Posterior vena cava (tissue), 2 donors: ENCODE results near the gene PCYOX1L. TPM values are rescaled to one million over a fixed set of nuclear protein-coding genes. Genes with fewer than 3 reads are reported as not detected.

Source experiments
- DNase-seq: peaks from one replicate; pipeline ENCODE4 v3.0.0-alpha.2; 2020; ENCODE audit warnings: low spot score
- intact Hi-C, 2 donors: fragments of 100-400 bp; cut with DNase I; formaldehyde crosslinking; loops; one replicate each; pipeline versions ENCODE4 v1.14.1 to v1.14.2; 2022 to 2023
- long read RNA-seq, 2 donors: library from polyadenylated mRNA; unstranded; transcript quantifications; one replicate each; pipeline ENCODE4 v2.0.0, GENCODE V29; 2020 to 2021
- total RNA-seq, 2 donors: library from RNA; stranded (reverse); fragmentation: NEBNext Ultra II Directional; extraction: Animal tissue kit (Norgen Biotek cat#: 25700); gene quantifications; one replicate each; pipeline ENCODE4 v1.2.1, GENCODE V29; 2021
- donor health status: DM: yes; HTN: yes; CAD: no.
- donor health status: DM: yes; HTN: yes; CAD: no.

Gene PCYOX1L, protein sequence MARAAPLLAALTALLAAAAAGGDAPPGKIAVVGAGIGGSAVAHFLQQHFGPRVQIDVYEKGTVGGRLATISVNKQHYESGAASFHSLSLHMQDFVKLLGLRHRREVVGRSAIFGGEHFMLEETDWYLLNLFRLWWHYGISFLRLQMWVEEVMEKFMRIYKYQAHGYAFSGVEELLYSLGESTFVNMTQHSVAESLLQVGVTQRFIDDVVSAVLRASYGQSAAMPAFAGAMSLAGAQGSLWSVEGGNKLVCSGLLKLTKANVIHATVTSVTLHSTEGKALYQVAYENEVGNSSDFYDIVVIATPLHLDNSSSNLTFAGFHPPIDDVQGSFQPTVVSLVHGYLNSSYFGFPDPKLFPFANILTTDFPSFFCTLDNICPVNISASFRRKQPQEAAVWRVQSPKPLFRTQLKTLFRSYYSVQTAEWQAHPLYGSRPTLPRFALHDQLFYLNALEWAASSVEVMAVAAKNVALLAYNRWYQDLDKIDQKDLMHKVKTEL
- total RNA-seq = 1 to 10 TPM; 3.1 to 5.6 TPM
- long read RNA-seq, donor 1, full-length matches to known transcripts = 4 of 6 reads
- long read RNA-seq, donor 1, partial matches to known transcripts = 1 of 6 reads
- long read RNA-seq, donor 1, other reads (novel, unspliced or antisense) = 1 of 6 reads
- long read RNA-seq, donor 2, transcript PCYOX1L-201 (6 exons, 2,546 nt) = major isoform, 11 of 12 reads
- long read RNA-seq, donor 2, partial matches to known transcripts = 1 of 12 reads
- long read RNA-seq, donor 2, other reads (novel, unspliced or antisense) = 0 of 12 reads

DNA sequence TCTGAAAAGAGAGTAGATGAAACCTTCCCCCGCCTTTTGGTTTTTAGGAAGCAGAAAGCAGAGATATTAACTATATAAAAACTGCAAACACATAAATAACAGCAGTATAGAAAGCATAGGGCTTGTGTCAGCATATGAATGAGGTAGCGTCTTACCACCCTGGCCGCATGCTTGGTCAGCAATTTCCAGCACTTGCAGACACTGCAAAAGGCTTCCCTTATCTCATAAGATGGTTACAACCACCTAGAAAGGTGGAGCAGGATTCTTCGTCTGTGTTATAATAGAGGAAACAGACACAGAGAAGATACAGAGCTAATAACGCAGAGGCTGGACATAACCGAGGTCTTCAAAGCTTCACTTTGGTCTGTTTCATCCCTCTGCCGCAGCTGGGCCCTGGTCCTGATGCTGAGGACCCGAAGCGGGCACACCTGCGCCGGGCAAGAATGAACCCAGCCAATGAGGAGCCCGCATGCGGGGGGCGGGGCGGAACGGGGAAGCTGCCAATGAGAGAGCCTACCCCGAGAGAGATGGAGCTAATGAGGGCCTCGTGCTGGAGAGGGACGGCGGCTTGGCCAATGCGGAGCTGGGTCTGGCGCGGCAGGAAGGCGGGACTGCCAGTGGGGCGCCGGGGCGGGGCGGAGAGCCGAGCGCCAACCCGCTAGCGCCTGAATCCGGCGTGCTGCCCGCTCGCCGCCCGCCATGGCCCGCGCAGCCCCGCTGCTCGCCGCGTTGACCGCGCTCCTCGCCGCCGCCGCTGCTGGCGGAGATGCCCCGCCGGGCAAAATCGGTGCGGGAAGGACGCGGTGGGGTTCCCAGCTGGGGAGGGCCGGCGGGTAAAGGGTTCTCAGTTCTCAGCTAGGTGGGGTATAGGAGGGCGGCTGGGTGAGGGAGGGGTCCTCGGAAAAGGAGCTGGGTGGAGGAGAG, at the start of gene PCYOX1L:
PCYOX1L (plus strand) TSS at position 677 of the 924 bp plus-strand sequence; CDS start at position 700, 23 bp downstream.
- intact Hi-C loops = no loop called here
- peak; percentile 98 for DNase-seq

DNA sequence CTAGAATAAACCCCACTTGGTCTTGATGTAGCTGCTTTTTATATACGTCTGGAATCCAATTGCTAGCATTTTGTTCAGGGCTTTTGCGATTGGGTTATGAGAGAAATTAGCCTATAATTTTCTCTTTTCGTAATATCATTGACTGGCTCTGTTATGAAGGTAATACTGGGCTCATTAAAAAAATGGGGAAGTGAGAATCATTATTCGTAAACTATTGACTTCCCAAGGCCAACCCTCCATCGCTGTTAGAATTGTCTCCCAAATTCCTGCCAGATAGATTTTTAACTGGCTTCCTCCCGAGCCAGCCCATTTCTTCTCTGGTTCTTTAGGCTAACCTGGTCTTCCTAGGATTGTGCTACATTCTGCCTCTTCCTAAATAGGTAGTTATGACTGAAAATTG, 48.5 kb upstream of the PCYOX1L start:
- DNase-seq = no peak
- intact Hi-C loops = no loop called here

DNA sequence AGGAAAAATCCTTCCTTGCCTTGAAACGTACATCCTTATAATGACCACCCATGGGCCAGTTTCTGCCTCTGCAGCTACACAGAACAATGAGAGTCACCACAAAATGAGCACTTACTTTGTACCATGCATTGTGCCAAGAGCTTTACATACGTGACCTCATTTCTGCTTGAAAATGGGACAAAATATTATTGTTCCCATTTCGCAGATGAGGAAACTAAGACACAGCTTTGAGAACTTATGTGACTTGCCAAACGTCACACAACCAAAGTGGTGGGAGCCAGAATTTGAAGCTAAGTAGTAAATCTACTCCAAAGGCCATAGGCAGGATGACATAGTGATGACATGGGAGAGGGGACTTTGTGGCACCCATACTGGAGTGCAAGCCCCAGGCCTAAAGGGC, 47.4 kb upstream of the PCYOX1L start:
- intact Hi-C loops = no loop called here

DNA sequence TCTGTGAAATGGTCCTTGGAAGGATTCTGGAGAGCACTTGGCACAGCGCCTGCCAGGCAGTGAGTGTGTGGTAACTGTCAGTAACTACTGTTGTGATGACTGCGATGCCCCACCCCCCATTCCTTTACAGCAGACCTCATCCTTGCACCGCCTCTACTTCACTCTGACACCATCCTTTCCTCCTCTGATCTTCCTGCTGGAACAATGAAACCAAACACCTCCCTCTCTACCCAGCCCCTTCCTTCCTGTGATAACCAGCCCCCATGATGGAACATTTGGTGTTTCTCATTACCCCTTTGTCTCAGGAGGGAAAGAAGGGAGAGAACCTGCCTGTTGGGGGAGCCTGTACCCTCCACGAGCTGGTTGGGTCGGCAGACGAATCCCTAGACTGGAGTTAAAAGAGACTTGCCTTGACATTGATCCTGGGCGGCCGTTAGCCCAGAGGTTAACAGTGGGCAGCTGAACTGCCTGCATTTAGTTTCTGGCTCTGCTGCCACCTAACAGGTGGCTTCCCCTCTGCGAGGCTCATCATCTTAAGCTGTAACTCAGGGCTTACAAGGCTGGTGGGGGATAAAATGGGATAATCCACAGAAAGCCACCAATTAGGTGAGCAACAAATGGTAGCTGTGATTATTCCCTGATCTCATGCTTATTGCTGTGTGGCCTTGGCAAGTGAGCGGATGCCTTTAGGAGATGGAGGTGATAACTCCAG, 46.7 kb upstream of the PCYOX1L start:
- intact Hi-C loops = no loop called here

More for the DNA sequence above, 47.4 kb upstream of the PCYOX1L start:
- no peak for DNase-seq

DNA sequence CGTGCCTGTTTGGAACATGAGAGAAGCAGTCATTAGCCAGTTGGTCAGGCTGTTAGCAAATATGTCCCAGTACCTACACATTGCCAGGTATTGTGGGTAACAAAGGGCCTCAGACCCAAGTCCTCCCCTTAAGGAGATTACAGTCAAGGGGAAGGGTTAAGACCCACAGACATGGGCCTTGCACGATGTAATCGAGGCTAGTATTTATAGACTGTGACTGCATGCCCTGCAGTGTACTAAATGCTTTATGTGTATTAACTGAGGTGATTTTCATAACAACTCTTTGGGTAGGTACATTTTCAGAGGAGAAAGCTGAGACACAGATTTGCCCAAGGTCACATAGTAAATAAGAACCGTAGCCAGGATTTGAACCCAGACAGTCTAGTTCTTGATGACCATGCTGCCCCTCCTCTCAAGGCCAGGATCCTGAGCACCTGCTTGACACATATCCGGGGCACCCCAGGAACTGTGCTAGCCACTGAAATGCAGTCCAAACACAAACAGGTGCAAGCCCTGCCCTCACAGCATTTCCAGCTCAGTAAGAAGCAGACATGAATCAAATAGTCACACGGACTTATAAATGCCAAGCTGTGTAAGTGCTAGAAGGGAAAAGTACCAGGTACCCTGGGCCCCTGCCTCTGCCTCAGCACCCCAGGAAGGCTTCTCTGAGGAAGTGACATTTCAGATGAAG, 44.5 kb upstream of the PCYOX1L start:
- intact Hi-C loops = no loop called here
- DNase-seq = no peak

More for the DNA sequence above, 46.7 kb upstream of the PCYOX1L start:
- DNase-seq = no peak

DNA sequence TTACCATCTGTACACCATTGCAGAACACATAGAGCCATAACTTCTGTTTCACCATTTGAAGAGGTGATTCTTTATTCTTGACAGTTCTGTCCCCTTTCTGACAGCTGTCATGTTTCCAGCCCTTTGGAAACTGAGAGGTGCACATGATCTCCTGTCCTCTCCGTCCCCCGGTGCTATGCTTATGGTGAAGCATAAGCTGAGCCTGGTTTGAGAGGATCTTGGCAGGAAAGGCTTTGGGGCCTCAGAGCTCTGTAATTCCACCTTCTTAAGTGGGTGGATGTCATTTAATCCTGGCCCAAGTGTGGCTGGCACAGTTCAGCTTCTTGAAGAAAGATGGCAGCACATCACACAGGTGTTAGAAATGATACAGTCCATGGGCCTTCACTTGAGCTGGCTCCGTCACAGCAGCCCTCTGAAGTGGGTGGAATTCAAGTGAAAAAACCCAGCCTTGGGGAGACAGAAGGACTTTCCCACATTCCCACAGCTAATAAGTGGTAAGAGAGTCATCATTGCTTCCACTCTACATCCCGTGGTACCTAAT, 43.2 kb upstream of the PCYOX1L start:
- no peak for DNase-seq
- intact Hi-C loops = no loop called here

DNA sequence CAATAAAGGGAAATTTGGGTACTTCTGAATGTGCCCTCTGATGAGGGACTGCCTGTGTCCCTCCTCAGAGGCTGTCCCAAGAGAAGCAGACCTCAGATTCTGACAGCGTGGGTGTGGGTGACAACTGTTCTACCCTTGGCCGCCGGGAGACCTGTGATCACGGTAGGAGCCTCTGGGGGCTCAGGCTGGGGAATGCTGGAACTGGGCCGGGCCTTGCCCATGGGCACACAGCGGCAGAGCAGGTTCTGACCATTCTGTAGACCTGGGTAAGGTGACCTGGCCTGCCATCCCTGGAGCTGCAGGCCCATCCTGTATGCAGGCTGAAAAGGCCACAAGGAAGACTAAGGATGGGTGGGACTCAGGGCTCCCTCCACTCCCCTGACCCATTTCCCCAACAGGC, 42.1 kb upstream of the PCYOX1L start:
- no peak for DNase-seq
- intact Hi-C loops = no loop called here

DNA sequence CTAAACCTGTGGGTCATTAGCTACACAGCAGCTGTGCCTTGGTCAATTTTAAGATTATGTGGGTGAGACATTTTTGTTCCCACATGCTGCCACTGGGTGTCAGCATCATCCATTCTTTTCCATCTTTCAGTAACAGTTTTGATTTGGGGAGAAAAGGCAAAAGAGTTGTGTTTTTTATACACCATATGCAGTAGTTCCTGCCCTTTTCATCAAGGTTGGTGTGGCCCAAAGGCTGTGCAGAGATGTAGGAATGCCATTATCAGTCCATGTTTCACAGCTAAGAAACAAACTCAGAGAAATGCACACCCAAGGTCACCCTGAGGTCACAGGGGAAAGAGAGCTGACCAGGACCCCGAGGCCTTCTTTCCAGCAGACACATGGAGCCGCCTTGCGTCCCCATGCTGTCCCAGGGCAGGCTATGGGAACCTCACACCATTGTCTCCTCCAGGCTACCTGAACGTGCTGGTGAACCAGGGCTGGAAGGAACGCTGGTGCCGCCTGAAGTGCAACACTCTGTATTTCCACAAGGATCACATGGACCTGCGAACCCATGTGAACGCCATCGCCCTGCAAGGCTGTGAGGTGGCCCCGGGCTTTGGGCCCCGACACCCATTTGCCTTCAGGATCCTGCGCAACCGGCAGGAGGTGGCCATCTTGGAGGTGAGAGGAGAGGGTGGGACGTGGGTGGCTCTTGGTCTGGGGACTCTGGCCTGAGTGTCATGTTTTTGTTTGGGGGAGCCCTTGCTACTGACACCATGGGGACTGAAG, 40.4 kb upstream of the PCYOX1L start:
- no peak for DNase-seq
- intact Hi-C loops = no loop called here

DNA sequence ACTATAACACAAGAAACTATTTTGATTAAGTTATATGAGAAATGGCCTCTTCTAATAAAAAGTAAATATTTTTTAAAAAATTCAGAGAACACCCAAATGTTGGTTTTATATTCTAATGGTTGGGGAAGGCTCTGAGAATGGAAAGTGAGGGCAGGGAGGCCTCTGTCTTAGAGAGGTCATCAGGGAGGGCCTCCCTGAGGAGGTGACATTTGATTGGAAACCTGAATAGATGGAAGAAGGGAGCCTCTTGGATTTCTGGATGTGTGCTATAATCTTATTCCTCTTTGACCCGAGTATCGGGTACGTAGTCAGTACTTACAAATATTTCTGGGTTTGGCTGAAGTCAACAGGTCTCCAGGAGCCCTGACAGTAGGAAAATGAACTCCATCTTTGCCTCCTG, 38.7 kb upstream of the PCYOX1L start:
- no peak for DNase-seq
- intact Hi-C loops = no loop called here

DNA sequence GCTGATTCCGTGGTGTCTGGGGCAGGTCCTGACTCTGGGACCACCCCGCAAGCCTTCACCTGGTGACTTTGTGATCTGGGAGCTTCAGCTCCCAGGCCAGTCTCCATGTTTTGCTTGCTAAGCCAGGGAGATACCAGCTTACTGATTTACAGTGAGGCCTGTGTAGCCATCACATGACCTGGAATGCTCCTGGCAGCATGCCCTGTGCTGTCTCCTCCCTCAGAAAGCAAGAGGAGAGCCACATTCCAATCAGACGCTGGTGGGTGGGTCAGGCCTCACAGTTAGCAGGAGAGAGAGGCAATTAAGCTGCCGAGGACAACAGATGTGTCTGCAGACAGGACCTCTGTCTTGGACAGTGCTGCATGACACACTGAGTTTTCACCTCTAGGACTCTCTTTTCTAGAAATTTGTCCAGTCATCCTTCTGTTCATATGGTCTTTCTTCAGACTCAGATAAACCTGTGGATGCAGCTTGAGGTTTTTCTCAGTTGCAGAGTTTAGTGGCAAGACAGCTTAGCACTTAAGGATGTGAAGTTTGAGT, 37.0 kb upstream of the PCYOX1L start:
- intact Hi-C loops = no loop called here

DNA sequence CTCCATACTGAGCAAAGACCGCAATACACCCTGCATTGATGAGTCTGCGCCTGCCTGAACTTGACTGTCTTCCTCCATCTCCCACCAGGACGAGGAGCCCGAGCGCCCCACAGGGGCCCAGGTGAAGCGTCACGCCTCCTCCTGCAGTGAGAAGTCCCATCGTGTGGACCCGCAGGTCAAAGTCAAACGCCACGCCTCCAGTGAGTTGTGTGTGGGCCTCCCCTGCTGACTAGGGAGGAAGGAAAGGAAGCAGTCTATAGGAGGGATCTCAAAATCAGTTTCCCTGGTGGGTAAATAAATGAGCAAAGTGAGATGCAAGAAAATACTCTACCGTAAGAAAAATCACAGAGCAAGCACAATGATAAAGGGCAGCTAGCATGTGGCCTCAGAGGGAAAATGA, 35.3 kb upstream of the PCYOX1L start:
- no peak for DNase-seq
- intact Hi-C loops = no loop called here

More for the DNA sequence above, 37.0 kb upstream of the PCYOX1L start:
- peak; percentile 91 for DNase-seq

DNA sequence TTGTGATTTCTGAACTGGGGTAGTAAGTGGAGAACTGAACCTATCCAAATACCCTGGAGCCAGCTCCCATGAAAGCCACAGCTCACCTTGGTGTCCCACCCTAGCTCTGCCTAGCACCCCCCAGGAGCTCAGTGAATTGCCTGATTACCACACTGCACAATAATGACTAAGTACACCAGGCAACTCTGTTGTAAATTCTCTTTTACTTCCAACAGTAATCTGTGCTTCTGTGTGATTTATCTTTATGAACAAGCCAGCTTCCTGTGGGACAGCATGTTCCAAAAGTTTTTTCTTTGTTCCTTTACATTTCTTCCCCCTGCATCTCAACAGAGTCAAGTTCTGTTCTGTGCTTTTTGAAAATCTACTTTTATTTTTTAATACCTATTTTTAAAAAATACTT, 34.6 kb upstream of the PCYOX1L start:
- intact Hi-C loops = no loop called here
- no peak for DNase-seq

DNA sequence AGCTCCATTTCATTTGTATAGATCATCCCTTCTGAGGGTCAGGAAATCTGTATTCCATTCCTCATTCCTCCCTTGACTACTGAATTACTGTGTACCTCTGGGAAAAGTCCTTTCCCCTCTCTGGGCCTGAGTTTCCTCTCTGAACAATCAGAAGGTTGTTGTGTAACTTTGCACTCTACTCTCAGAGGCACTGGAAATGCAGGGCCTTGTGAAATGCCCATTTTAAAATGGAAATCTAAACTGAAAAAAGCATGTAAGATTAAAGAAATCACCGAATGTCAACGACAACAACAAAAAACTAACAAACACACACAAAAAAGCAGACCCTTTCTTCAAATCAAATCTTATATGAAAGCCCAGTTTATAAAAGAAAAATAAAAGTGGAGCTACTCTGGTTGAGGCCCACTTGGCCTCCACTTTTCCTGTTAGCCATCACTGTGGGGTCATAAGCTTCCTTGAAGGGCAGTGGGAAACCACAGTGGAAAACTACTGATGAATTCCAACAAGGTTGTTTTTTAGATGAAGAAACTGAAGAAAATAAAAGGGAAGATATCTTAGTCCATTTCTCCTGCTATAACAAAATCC, 34.1 kb upstream of the PCYOX1L start:
- intact Hi-C loops = no loop called here
- DNase-seq = no peak

DNA sequence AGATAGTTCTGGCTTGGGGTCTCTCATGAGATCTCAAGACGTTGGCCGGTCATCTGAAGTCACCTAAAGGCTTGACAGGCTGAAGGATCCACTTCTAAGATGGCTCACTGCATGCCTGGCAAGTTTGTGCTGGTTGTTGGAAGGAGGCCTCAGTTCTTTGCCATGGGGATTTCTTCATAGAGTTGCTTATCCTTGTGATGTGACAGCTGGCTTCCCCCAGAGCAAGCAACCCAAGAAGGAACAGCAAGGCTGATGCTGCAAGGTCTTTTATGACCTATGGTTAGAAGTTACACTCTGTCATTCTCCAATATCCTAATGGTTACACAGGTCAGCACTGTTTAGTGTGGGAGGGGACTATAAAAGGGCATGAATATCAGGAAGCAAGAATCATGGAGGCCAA, 33.2 kb upstream of the PCYOX1L start:
- intact Hi-C loops = no loop called here

DNA sequence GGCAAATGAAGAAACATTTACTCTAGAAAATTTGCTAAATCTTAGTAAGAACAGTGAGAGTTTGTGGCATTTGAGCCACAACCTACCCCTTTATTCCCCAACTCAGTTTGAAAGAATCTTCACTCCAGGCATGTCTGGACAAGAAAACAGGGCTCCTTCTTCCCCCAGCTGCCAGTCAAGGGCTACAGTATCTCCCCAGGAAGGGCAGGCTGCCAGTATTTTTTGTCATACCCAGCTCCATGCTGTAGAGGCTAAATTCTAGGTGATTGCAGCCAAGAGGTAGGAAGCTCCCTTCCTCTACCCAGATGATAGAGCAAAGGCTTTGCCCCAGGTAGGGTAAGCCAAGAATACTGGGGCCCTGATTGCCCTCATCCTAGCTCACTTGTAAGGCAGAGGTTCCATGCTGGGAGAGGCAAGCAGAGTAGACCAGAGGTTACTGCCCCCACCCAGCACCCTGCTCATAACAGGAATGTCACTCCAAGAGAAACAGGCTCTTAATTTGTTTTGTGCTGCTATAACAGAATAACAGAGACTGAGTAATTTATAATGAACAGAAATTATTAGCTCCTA, 32.6 kb upstream of the PCYOX1L start:
- intact Hi-C loops = no loop called here
- DNase-seq = no peak

More for the DNA sequence above, 33.2 kb upstream of the PCYOX1L start:
- DNase-seq = no peak

DNA sequence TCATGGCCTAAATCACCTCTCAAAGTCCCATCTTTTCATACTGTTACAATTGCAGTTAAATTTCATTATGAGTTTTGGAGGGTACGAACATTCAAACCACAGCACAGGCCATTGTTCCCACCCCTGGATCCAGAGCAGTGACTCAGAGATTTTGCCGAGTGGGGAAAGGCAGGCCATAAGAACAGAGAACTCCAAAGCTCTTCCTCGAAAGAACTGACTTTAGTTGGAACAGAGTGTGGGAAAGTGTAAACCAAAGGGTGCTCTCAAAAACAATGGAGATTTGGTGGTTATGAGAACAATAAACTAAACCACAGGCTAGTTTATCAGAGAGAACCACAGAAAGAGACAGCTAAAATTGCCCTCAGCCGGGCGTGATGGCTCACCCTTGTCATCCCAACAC, 32.0 kb upstream of the PCYOX1L start:
- no peak for DNase-seq
- intact Hi-C loops = no loop called here
